PC-3 (cell line): ENCODE data around the gene CTNNA2.

Experiments
- EZH2phosphoT487 ChIP-seq: fragments of 300-600 bp; sonication (generic); IDR thresholded peaks from 2 replicates; pipeline ENCODE4 v1.6.1; 2018; ENCODE audit warnings: mild to moderate bottlenecking, antibody characterized with exemption, low read length, borderline replicate concordance
- TF ChIP-seq, protein P1 (sequence below): fragments of 300-600 bp; sonication (generic); conservative IDR thresholded peaks from 2 replicates; pipeline ENCODE4 v1.5.1; 2017; ENCODE audit warnings: antibody characterized with exemption, low read depth, mild to moderate bottlenecking, low read length

DNA sequence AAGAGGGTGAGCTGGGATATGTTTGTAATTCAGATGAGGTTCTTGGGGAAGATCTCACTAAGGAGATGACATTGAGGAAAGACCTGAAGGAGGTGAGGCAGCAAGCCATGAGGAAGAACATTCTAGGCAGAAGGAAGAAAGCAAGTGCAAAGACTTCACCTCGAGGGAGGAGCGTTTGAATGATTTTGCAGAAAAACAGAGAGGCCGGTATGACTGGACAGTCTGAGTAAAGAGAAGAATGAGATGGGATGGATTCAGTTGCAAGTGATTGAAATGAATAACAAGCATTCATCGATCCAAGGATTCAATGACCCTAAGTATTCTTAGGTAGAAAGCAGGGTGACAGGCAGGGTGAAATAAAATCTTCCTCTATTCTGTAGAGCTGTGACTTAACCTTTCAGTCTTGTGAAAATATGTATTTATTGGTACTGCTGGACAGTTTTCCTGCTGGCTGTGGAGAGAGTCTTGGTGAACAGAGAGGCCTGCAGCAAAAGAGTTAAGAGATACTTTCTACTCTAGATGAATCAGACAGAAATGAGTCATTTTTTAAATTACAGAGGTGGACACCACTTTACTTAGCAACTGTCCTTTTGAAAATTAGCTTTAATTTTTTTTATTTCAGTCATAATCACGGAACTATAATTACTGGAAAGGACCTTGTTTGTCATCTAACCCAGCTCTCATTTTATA is 513.3 kb downstream of the CTNNA2 start:
- TF ChIP-seq, protein P1, sequence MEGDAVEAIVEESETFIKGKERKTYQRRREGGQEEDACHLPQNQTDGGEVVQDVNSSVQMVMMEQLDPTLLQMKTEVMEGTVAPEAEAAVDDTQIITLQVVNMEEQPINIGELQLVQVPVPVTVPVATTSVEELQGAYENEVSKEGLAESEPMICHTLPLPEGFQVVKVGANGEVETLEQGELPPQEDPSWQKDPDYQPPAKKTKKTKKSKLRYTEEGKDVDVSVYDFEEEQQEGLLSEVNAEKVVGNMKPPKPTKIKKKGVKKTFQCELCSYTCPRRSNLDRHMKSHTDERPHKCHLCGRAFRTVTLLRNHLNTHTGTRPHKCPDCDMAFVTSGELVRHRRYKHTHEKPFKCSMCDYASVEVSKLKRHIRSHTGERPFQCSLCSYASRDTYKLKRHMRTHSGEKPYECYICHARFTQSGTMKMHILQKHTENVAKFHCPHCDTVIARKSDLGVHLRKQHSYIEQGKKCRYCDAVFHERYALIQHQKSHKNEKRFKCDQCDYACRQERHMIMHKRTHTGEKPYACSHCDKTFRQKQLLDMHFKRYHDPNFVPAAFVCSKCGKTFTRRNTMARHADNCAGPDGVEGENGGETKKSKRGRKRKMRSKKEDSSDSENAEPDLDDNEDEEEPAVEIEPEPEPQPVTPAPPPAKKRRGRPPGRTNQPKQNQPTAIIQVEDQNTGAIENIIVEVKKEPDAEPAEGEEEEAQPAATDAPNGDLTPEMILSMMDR: no peak
- TF ChIP-seq EZH2phosphoT487: no peak
